Endothelial cell of umbilical vein (primary cell): Measurements from ENCODE around the gene LHFPL2. TPM values are rescaled to one million over a fixed set of nuclear protein-coding genes. Genes with fewer than 3 reads are reported as not detected.

ENCODE experiments used
- BruUV-seq: library from RNA; stranded (reverse); fragments of 400-500 nt; replicated peaks from 2 replicates; lab custom pipeline; 2021; lab: Mats Ljungman, UMichigan
- CTCF ChIA-PET: fragments of 300-600, 350-600 bp; sonication (Branson Sonifier 250); formaldehyde crosslinking; loops from one replicate; lab custom pipeline; 2021; ENCODE audit warnings: antibody characterized with exemption, inconsistent platforms; lab: Charles Lee
- POLR2A ChIA-PET: fragments of 300-600, 350-600 bp; sonication (Branson Sonifier 250); formaldehyde crosslinking; loops from one replicate; lab custom pipeline; 2021; ENCODE audit warnings: antibody characterized with exemption, inconsistent platforms; lab: Charles Lee
- DNase-seq: peaks from one replicate; pipeline ENCODE4 v3.0.0-alpha.2; 2011; ENCODE audit warnings: low read depth, low spot score
- FAIRE-seq: peaks from 2 replicates; lab custom pipeline; 2011; peaks lifted over from hg19 to GRCh38; lab: Jason Lieb, UNC
- H2AFZ ChIP-seq: 2 replicates; pipeline ENCODE4 v1.6.0; 2012; ENCODE audit warnings: low read depth, low read length, control low read depth, inconsistent platforms
- H3K27ac ChIP-seq: 2 replicates; pipeline ENCODE4 v1.5.1; 2011; ENCODE audit warnings: low read depth, mild to moderate bottlenecking, control low read depth, low read length, moderate library complexity; ENCODE audit not compliant: insufficient read depth
- H3K27me3 ChIP-seq, 2 experiments: 2 replicates each; pipeline versions ENCODE4 v1.6.0 to v1.6.1; 2011; ENCODE audit warnings: low read length in 2 of 2, mixed read lengths in 1 of 2; ENCODE audit not compliant: control insufficient read depth in 2 of 2, insufficient read depth in 2 of 2
- H3K36me3 ChIP-seq, 2 experiments: 2 replicates in 1 of 2; 3 replicates in 1 of 2; pipeline ENCODE4 v1.5.1; 2011; ENCODE audit warnings: low read length in 2 of 2, mild to moderate bottlenecking in 1 of 2, moderate library complexity in 1 of 2; ENCODE audit not compliant: control insufficient read depth in 2 of 2, insufficient read depth in 2 of 2; ENCODE audit errors: extremely low read depth in 1 of 2
- H3K4me1 ChIP-seq: 3 replicates; pipeline ENCODE4 v1.5.1; 2011; ENCODE audit warnings: mild to moderate bottlenecking, low read length; ENCODE audit not compliant: control insufficient read depth, insufficient read depth; ENCODE audit errors: extremely low read depth
- H3K4me2 ChIP-seq: 2 replicates; pipeline ENCODE4 v1.6.1; 2011; ENCODE audit warnings: low read length, control low read depth, mixed read lengths; ENCODE audit not compliant: insufficient read depth
- H3K4me3 ChIP-seq, 3 experiments: fragments of 200-600 bp in 1 of 3; sonication (generic), shearing (Covaris generic) in 1 of 3; replicated peaks in 1 of 3; 2 replicates each; pipeline ENCODE4 v1.5.1; 2011 to 2016; ENCODE audit warnings: control low read depth in 3 of 3, low read length in 3 of 3, mild to moderate bottlenecking in 2 of 3, inconsistent platforms in 1 of 3, low read depth in 1 of 3, moderate library complexity in 1 of 3; ENCODE audit not compliant: insufficient read depth in 1 of 3
- H3K79me2 ChIP-seq: 2 replicates; pipeline ENCODE4 v1.6.0; 2012; ENCODE audit warnings: low read length, inconsistent platforms; ENCODE audit not compliant: control insufficient read depth, insufficient read depth
- H3K9ac ChIP-seq: replicated peaks from 2 replicates; pipeline ENCODE3; 2011; ENCODE audit warnings: low read length, control low read depth; ENCODE audit not compliant: insufficient read depth; ENCODE audit errors: extremely low read depth
- H3K9me1 ChIP-seq: replicated peaks from 3 replicates; pipeline ENCODE4 v1.6.0; 2011; ENCODE audit warnings: mild to moderate bottlenecking, low read length; ENCODE audit not compliant: control insufficient read depth, insufficient read depth; ENCODE audit errors: extremely low read depth
- H3K9me3 ChIP-seq: replicated peaks from 2 replicates; pipeline ENCODE4 v1.5.1; 2012; ENCODE audit warnings: low read length, inconsistent platforms; ENCODE audit not compliant: control insufficient read depth, insufficient read depth
- H4K20me1 ChIP-seq: replicated peaks from 2 replicates; pipeline ENCODE3; 2011; ENCODE audit warnings: mild to moderate bottlenecking, low read length; ENCODE audit not compliant: control insufficient read depth, insufficient read depth; ENCODE audit errors: extremely low read depth
- CTCF ChIP-seq, 2 donors: IDR thresholded peaks; 1 replicate in 1 of 2; 2 replicates in 1 of 2; pipeline ENCODE4 v1.5.1; 2011; ENCODE audit warnings: low read length in 2 of 2, mild to moderate bottlenecking in 2 of 2, moderate library complexity in 2 of 2, control low read depth in 1 of 2, inconsistent platforms in 1 of 2, low read depth in 1 of 2; ENCODE audit not compliant: insufficient read depth in 1 of 2; ENCODE audit errors: extremely low read depth in 1 of 2
- EZH2 ChIP-seq: IDR thresholded peaks from 2 replicates; pipeline ENCODE4 v1.6.1; 2012; ENCODE audit warnings: borderline replicate concordance, low read depth, mild to moderate bottlenecking, moderate library complexity, low read length, inconsistent platforms; ENCODE audit not compliant: severe bottlenecking
- FOS ChIP-seq: IDR thresholded peaks from 2 replicates; pipeline ENCODE4 v1.6.1; 2011; ENCODE audit warnings: mild to moderate bottlenecking, low read length, moderate library complexity, borderline replicate concordance; ENCODE audit not compliant: insufficient read depth
- GATA2 ChIP-seq: IDR thresholded peaks from 2 replicates; pipeline ENCODE4 v1.7.0; 2011; ENCODE audit warnings: low read depth, mild to moderate bottlenecking, moderate library complexity, mixed read lengths, low read length; ENCODE audit not compliant: insufficient read length, insufficient read depth
- JUN ChIP-seq: IDR thresholded peaks from 2 replicates; pipeline ENCODE4 v1.6.1; 2011; ENCODE audit warnings: borderline replicate concordance, low read depth; ENCODE audit not compliant: insufficient read length, insufficient read depth
- MAX ChIP-seq: IDR thresholded peaks from 2 replicates; pipeline ENCODE4 v1.6.1; 2011; ENCODE audit not compliant: insufficient read depth, insufficient read length
- MYC ChIP-seq: IDR thresholded peaks from one replicate; pipeline ENCODE4 v1.6.1; 2011; ENCODE audit warnings: mild to moderate bottlenecking, low read depth, low read length
- POLR2A ChIP-seq: IDR thresholded peaks from 2 replicates; pipeline ENCODE4 v1.6.1; 2012; ENCODE audit warnings: low read depth, mild to moderate bottlenecking, control low read depth, low read length
- POLR2AphosphoS5 ChIP-seq: IDR thresholded peaks from 2 replicates; pipeline ENCODE4 v1.6.1; 2012; ENCODE audit warnings: low read depth, mild to moderate bottlenecking, control low read depth, low read length, moderate library complexity; ENCODE audit not compliant: insufficient read depth
- dilution Hi-C: fragments of 300-500 bp; cut with MboI; formaldehyde crosslinking; loops from one replicate; pipeline ENCODE4 v1.15.0; 2019; ENCODE audit warnings: low sequenced_read_pairs; ENCODE audit not compliant: extremely low pct_ligation_motif_present
- intact Hi-C: fragments of 100-400 bp; cut with micrococcal nuclease; formaldehyde crosslinking; loops from one replicate; pipeline ENCODE4 v1.10.0; 2022
- polyA plus RNA-seq, 4 experiments: library from polyadenylated mRNA; depleted of rRNA in 3 of 4; stranded (reverse) in 3 of 4; unstranded in 1 of 4; fragments of >200 nt; gene quantifications; 2 replicates each; pipeline versions ENCODE4 v1.2.1 to v1.2.3, GENCODE V29; 2011 to 2012; ENCODE audit warnings: missing spikeins in 1 of 4
- total RNA-seq: library from RNA; stranded (reverse); gene quantifications from 2 replicates; pipeline ENCODE4 v1.2.3, GENCODE V29; 2021

Gene LHFPL2
- total and polyA plus RNA-seq, 2 donors (not counting 3 experiments of a cell fraction or from before 2014, with no cell fraction given), result 9.6 to 36.3 TPM

GRCh38 chr5:78655746-78656290 lies 7.2 kb upstream of the LHFPL2 start:
- intact Hi-C loops, result no loop called here
- CTCF ChIA-PET, result no interaction called here
- FAIRE-seq, result no peak
- Histone ChIP-seq H3K27me3 (no peaks in the 10 kb centered on the region), H3K36me3 (no peaks in the 10 kb centered on the region), H3K9me1 (no peaks in the 10 kb centered on the region), H3K4me1 (peaks cover 12% of the 10 kb centered on the region), H4K20me1 (no peaks in the 10 kb centered on the region), H3K4me3 (no peak overlapping the region), H3K79me2 (no peaks in the 10 kb centered on the region), H3K9ac (no peak overlapping the region), H3K27ac (no peak overlapping the region), H2AFZ (no peak overlapping the region), H3K9me3 (no peaks in the 10 kb centered on the region), H3K4me2 (no peak overlapping the region)
- DNase-seq, result no peak
- TF ChIP-seq JUN (no peak), GATA2 (no peak), POLR2A (no peak), MAX (no peak), POLR2AphosphoS5 (no peak), EZH2 (no peak), MYC (no peak), CTCF (IDR thresholded peaks at IDR 0.05; ENCODE audit: extremely low read depth in 1 of 2, insufficient read depth in 1 of 2, low read depth in 1 of 2, low read length in 2 of 2) (no peak), FOS (no peak)
- dilution Hi-C loops, result no loop called here
- BruUV-seq, result no TSS peak
- POLR2A ChIA-PET, result no interaction called here
